OCI-LY3 (cell line): Measurements from ENCODE around the gene FGF5.
A peak's percentile ranks its signal among the peaks of the same experiment; 100 is the strongest.

ENCODE experiments used
- H2AFZ ChIP-seq: fragments of 200-600, 300-600 bp; shearing (Covaris generic); 2 replicates; pipeline ENCODE4 v1.6.0; 2014; ENCODE audit warnings: antibody characterized with exemption, low read depth, low read length
- H3K27ac ChIP-seq: fragments of 200-600, 300-600 bp; sonication (generic); 2 replicates; pipeline ENCODE4 v1.5.1; 2014; ENCODE audit warnings: mild to moderate bottlenecking, low read length, moderate library complexity, mixed read lengths
- H3K27me3 ChIP-seq: fragments of 200-600, 300-600 bp; sonication (generic); 2 replicates; pipeline ENCODE4 v1.6.1; 2014; ENCODE audit warnings: low read depth, low read length, mixed read lengths
- H3K36me3 ChIP-seq: fragments of 200-600, 300-600 bp; sonication (generic); replicated peaks from 2 replicates; pipeline ENCODE3; 2014; ENCODE audit warnings: low read depth, low read length, mixed read lengths
- H3K4me1 ChIP-seq: fragments of 300-600, 200-600 bp; sonication (generic); 2 replicates; pipeline ENCODE4 v1.6.1; 2014; ENCODE audit warnings: low read length, mixed read lengths
- H3K4me2 ChIP-seq: fragments of 200-600, 300-600 bp; sonication (generic); 2 replicates; pipeline ENCODE4 v1.6.1; 2014; ENCODE audit warnings: low read length, mixed read lengths
- H3K4me3 ChIP-seq: fragments of 300-600, 200-600 bp; sonication (generic); 2 replicates; pipeline ENCODE4 v1.5.1; 2014; ENCODE audit warnings: antibody characterized with exemption, mild to moderate bottlenecking, low read length, moderate library complexity
- H3K79me2 ChIP-seq: fragments of 300-600, 200-600 bp; shearing (Covaris generic); 2 replicates; pipeline ENCODE4 v1.6.1; 2014; ENCODE audit warnings: mild to moderate bottlenecking, low read length, mixed read lengths
- H3K9ac ChIP-seq: fragments of 300-600, 200-600 bp; shearing (Covaris generic); 2 replicates; pipeline ENCODE4 v1.6.0; 2014; ENCODE audit warnings: mild to moderate bottlenecking, low read length, moderate library complexity
- H3K9me3 ChIP-seq: fragments of 200-600, 300-600 bp; shearing (Covaris generic); 2 replicates; pipeline ENCODE4 v1.6.1; 2014; ENCODE audit warnings: low read length, mixed read lengths; ENCODE audit not compliant: insufficient read depth
- H4K20me1 ChIP-seq: fragments of 200-600, 300-600 bp; sonication (generic); 2 replicates; pipeline ENCODE4 v1.6.1; 2016; ENCODE audit warnings: low read length, mixed read lengths; ENCODE audit not compliant: insufficient read depth
- EZH2phosphoT487 ChIP-seq: fragments of 200-600 bp; shearing (Covaris generic); IDR thresholded peaks from 2 replicates; pipeline ENCODE4 v1.6.1; 2018; ENCODE audit warnings: antibody characterized with exemption, mixed run types, low read depth
- TF ChIP-seq, protein P1 (sequence below): fragments of 200-600, 300-600 bp; sonication (generic); IDR thresholded peaks from 2 replicates; pipeline ENCODE4 v1.5.1; 2014; ENCODE audit warnings: antibody characterized with exemption, low read length, low read depth

FGF5 gene

GRCh38 chr4:80321776-80322175, 55.3 kb downstream of the FGF5 start:
- TF ChIP-seq, protein P1, sequence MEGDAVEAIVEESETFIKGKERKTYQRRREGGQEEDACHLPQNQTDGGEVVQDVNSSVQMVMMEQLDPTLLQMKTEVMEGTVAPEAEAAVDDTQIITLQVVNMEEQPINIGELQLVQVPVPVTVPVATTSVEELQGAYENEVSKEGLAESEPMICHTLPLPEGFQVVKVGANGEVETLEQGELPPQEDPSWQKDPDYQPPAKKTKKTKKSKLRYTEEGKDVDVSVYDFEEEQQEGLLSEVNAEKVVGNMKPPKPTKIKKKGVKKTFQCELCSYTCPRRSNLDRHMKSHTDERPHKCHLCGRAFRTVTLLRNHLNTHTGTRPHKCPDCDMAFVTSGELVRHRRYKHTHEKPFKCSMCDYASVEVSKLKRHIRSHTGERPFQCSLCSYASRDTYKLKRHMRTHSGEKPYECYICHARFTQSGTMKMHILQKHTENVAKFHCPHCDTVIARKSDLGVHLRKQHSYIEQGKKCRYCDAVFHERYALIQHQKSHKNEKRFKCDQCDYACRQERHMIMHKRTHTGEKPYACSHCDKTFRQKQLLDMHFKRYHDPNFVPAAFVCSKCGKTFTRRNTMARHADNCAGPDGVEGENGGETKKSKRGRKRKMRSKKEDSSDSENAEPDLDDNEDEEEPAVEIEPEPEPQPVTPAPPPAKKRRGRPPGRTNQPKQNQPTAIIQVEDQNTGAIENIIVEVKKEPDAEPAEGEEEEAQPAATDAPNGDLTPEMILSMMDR: no peak
- no peak for TF ChIP-seq EZH2phosphoT487
- H3K9ac ChIP-seq: no peak overlapping the region
- no peak overlapping the region for H3K4me3 ChIP-seq
- no peaks in the 10 kb centered on the region for H4K20me1 ChIP-seq
- H3K9me3 ChIP-seq: no peaks in the 10 kb centered on the region
- H3K79me2 ChIP-seq: no peaks in the 10 kb centered on the region
- no peaks in the 10 kb centered on the region for H3K36me3 ChIP-seq
- no peak overlapping the region for H2AFZ ChIP-seq
- no peak overlapping the region for H3K27ac ChIP-seq
- H3K27me3 ChIP-seq: no peaks in the 10 kb centered on the region
- H3K4me2 ChIP-seq: no peak overlapping the region
- H3K4me1 ChIP-seq: no peaks in the 10 kb centered on the region

GRCh38 chr4:80322716-80323115, 56.3 kb downstream of the FGF5 start:
- no peak for TF ChIP-seq EZH2phosphoT487
- TF ChIP-seq, protein P1: peak; percentile 35
- Histone ChIP-seq H2AFZ (no peak overlapping the region), H3K9me3 (no peaks in the 10 kb centered on the region), H3K9ac (no peak overlapping the region), H3K79me2 (no peaks in the 10 kb centered on the region), H4K20me1 (no peaks in the 10 kb centered on the region), H3K4me2 (no peak overlapping the region), H3K27me3 (no peaks in the 10 kb centered on the region), H3K36me3 (no peaks in the 10 kb centered on the region), H3K27ac (no peak overlapping the region), H3K4me1 (no peaks in the 10 kb centered on the region), H3K4me3 (no peak overlapping the region)

GRCh38 chr4:80324171-80324570, 57.7 kb downstream of the FGF5 start:
- no peak overlapping the region for H3K4me3 ChIP-seq
- no peak overlapping the region for H3K4me2 ChIP-seq
- no peaks in the 10 kb centered on the region for H3K36me3 ChIP-seq
- TF ChIP-seq, protein P1: no peak
- no peak for TF ChIP-seq EZH2phosphoT487
- H2AFZ ChIP-seq: no peak overlapping the region
- H3K27me3 ChIP-seq: no peaks in the 10 kb centered on the region
- no peak overlapping the region for H3K27ac ChIP-seq
- no peaks in the 10 kb centered on the region for H3K4me1 ChIP-seq
- H4K20me1 ChIP-seq: no peaks in the 10 kb centered on the region
- no peaks in the 10 kb centered on the region for H3K79me2 ChIP-seq
- no peak overlapping the region for H3K9ac ChIP-seq
- H3K9me3 ChIP-seq: no peaks in the 10 kb centered on the region

GRCh38 chr4:80331693-80332092, 65.2 kb downstream of the FGF5 start:
- no peak overlapping the region for H3K4me3 ChIP-seq
- no peak overlapping the region for H3K27ac ChIP-seq
- no peak overlapping the region for H3K4me2 ChIP-seq
- TF ChIP-seq EZH2phosphoT487: no peak
- TF ChIP-seq, protein P1: no peak
- H4K20me1 ChIP-seq: no peaks in the 10 kb centered on the region
- no peak overlapping the region for H3K9ac ChIP-seq
- no peaks in the 10 kb centered on the region for H3K79me2 ChIP-seq
- H3K9me3 ChIP-seq: no peaks in the 10 kb centered on the region
- no peaks in the 10 kb centered on the region for H3K36me3 ChIP-seq
- H3K27me3 ChIP-seq: peaks cover 23% of the 10 kb centered on the region
- H3K4me1 ChIP-seq: 0 out of 2 replicates have a peak, but pooled peaks cover 3% of the 10 kb centered on the region
- no peak overlapping the region for H2AFZ ChIP-seq
